Smooth muscle cell (in vitro differentiated cells): ENCODE results near the gene LETMD1. TPM values are rescaled to one million over a fixed set of nuclear protein-coding genes. Genes with fewer than 3 reads are reported as not detected.

Experiments used
- DNase-seq: peaks from one replicate; lab custom pipeline; 2025; ENCODE audit not compliant: unreplicated experiment; lab: John Stamatoyannopoulos, UW
- H2AFZ ChIP-seq: fragments of 200-600 bp; sonication (generic); 2 replicates; pipeline ENCODE4 v1.6.0; 2016; ENCODE audit warnings: antibody characterized with exemption, low read depth, mild to moderate bottlenecking
- H3F3A ChIP-seq: fragments of 200-600 bp; sonication (generic); 2 replicates; pipeline ENCODE4 v1.6.0; 2017; ENCODE audit warnings: antibody characterized with exemption, low read depth
- H3K27ac ChIP-seq: fragments of 200-600 bp; sonication (generic); 2 replicates; pipeline ENCODE4 v1.5.1; 2016; ENCODE audit warnings: low read depth, mild to moderate bottlenecking
- H3K27me3 ChIP-seq: fragments of 200-600 bp; sonication (generic); 2 replicates; pipeline ENCODE4 v1.6.1; 2016; ENCODE audit warnings: low read depth, mild to moderate bottlenecking
- H3K36me3 ChIP-seq: fragments of 200-600 bp; sonication (generic); 2 replicates; pipeline ENCODE4 v1.5.1; 2016; ENCODE audit warnings: low read depth
- H3K4me1 ChIP-seq: fragments of 200-600 bp; sonication (generic); 2 replicates; pipeline ENCODE4 v1.5.1; 2016; ENCODE audit warnings: low read depth
- H3K4me2 ChIP-seq: fragments of 200-600 bp; sonication (generic); 2 replicates; pipeline ENCODE4 v1.6.0; 2016; ENCODE audit warnings: mild to moderate bottlenecking
- H3K4me3 ChIP-seq: fragments of 200-600 bp; sonication (generic); 2 replicates; pipeline ENCODE4 v1.5.1; 2016; ENCODE audit warnings: mild to moderate bottlenecking
- H3K79me2 ChIP-seq: fragments of 200-600 bp; sonication (generic); 2 replicates; pipeline ENCODE4 v1.6.0; 2016; ENCODE audit warnings: low read depth, mild to moderate bottlenecking
- H3K9ac ChIP-seq: fragments of 200-600 bp; sonication (generic); 2 replicates; pipeline ENCODE4 v1.6.0; 2016; ENCODE audit warnings: low read depth
- H3K9me3 ChIP-seq: fragments of 200-600 bp; sonication (generic); replicated peaks from 2 replicates; pipeline ENCODE4 v1.5.1; 2016; ENCODE audit warnings: low read depth
- H4K20me1 ChIP-seq: fragments of 200-600 bp; sonication (generic); 2 replicates; pipeline ENCODE4 v1.6.0; 2016; ENCODE audit warnings: low read depth
- CTCF ChIP-seq: fragments of 200-600 bp; sonication (generic); IDR thresholded peaks from 2 replicates; pipeline ENCODE4 v1.5.1; 2017; ENCODE audit warnings: borderline replicate concordance, mild to moderate bottlenecking, antibody characterized with exemption; ENCODE audit not compliant: insufficient read depth, poor library complexity, severe bottlenecking
- WGBS: methylation state at CpG from one replicate; pipeline ENCODE4 v1.1.7; 2016; ENCODE audit warnings: low lambda C conversion rate; 5-methylcytosine and 5-hydroxymethylcytosine counted together
- polyA plus RNA-seq: library from polyadenylated mRNA; unstranded; fragments of >200 nt; fragmentation: Nextera tagmentation; extraction: Ambion mirVana; gene quantifications from 2 replicates; pipeline ENCODE4 v1.2.1, GENCODE V29; 2016
- total RNA-seq: library from RNA; depleted of rRNA; stranded (reverse); fragments of >200 nt; gene quantifications from 2 replicates; pipeline ENCODE4 v1.2.3, GENCODE V29; 2014

Gene LETMD1
- total and polyA plus RNA-seq, 2 experiments from 2014 or later, result 8.9 to 32.9 TPM

GRCh38 chr12:51082561-51083125 lies 34.5 kb downstream of the LETMD1 start:
- H3K79me2 ChIP-seq, result peaks cover 48% of the 10 kb centered on the region
- no peak for DNase-seq

GRCh38 chr12:51083126-51083833 lies 35.2 kb downstream of the LETMD1 start, which contains the start of gene CSRNP2:
TSS of gene CSRNP2 (minus strand) at chr12:51083596. CDS start at chr12:51076561, 7,035 bp downstream.
- Histone ChIP-seq H3K27ac (peak within 1 kb of the TSS; percentile 90), H3K79me2 (peaks cover 42% of the 10 kb centered on the region), H3K4me1 (peaks cover 19% of the 10 kb centered on the region), H4K20me1 (peaks cover 34% of the 10 kb centered on the region), H3K9ac (peak within 1 kb of the TSS; percentile 94), H3K36me3 (no peaks in the 10 kb centered on the region), H3F3A (peaks cover 8% of the 10 kb centered on the region), H2AFZ (no peak within 1 kb of the TSS), H3K4me2 (peak within 1 kb of the TSS; percentile 86), H3K4me3 (peak within 1 kb of the TSS; percentile 94), H3K9me3 (no peaks in the 10 kb centered on the region), H3K27me3 (no peaks in the 10 kb centered on the region)
- DNase-seq, result peak; percentile 91
- WGBS, result 3% methylated on average over 35 of the region's 74 CpGs
- no peak for TF ChIP-seq CTCF

More at GRCh38 chr12:51082561-51083125, 34.5 kb downstream of the LETMD1 start:
- H3K4me3 ChIP-seq, result peak overlapping the region; percentile 94
- TF ChIP-seq CTCF, result no peak
- WGBS, result 4% methylated on average over 10 of the region's 18 CpGs
- H3K4me2 ChIP-seq, result peak overlapping the region; percentile 86
- H3K27ac ChIP-seq, result peak overlapping the region; percentile 90
- H3F3A ChIP-seq, result peaks cover 8% of the 10 kb centered on the region
- no peaks in the 10 kb centered on the region for H3K9me3 ChIP-seq
- peaks cover 41% of the 10 kb centered on the region for H4K20me1 ChIP-seq
- H2AFZ ChIP-seq, result no peak overlapping the region
- no peaks in the 10 kb centered on the region for H3K36me3 ChIP-seq
- H3K27me3 ChIP-seq, result no peaks in the 10 kb centered on the region
- peak overlapping the region; percentile 94 for H3K9ac ChIP-seq
- H3K4me1 ChIP-seq, result peaks cover 23% of the 10 kb centered on the region

- H3K9me3 ChIP-seq, result no peaks in the 10 kb centered on the region
- peaks cover 8% of the 10 kb centered on the region for H3F3A ChIP-seq
- H3K4me2 ChIP-seq, result no peak overlapping the region
- WGBS, result 89% methylated on average over 3 of the region's 3 CpGs
- DNase-seq, result no peak
- no peaks in the 10 kb centered on the region for H3K27me3 ChIP-seq
- no peak overlapping the region for H2AFZ ChIP-seq
- peaks cover 21% of the 10 kb centered on the region for H3K79me2 ChIP-seq
- H4K20me1 ChIP-seq, result peaks cover 17% of the 10 kb centered on the region
- no peak overlapping the region for H3K27ac ChIP-seq
- H3K4me1 ChIP-seq, result peaks cover 16% of the 10 kb centered on the region
- no peaks in the 10 kb centered on the region for H3K36me3 ChIP-seq
- TF ChIP-seq CTCF, result no peak
- no peak overlapping the region for H3K4me3 ChIP-seq
- H3K9ac ChIP-seq, result no peak overlapping the region
Observed at GRCh38 chr12:51085757-51086156, 37.6 kb downstream of the LETMD1 start.

- Histone ChIP-seq H4K20me1 (peaks cover 5% of the 10 kb centered on the region), H2AFZ (no peak overlapping the region), H3K4me1 (peaks cover 5% of the 10 kb centered on the region), H3K4me2 (no peak overlapping the region), H3K9me3 (no peaks in the 10 kb centered on the region), H3F3A (peaks cover 8% of the 10 kb centered on the region), H3K27me3 (no peaks in the 10 kb centered on the region), H3K9ac (no peak overlapping the region), H3K27ac (no peak overlapping the region), H3K36me3 (no peaks in the 10 kb centered on the region), H3K79me2 (peaks cover 9% of the 10 kb centered on the region), H3K4me3 (no peak overlapping the region)
- TF ChIP-seq CTCF, result no peak
- WGBS, result 97% methylated on average over 10 of the region's 10 CpGs
- no peak for DNase-seq
Observed at GRCh38 chr12:51086933-51087332, 38.8 kb downstream of the LETMD1 start.
